ENCODE results near the gene MACIR. TPM values are rescaled to one million over a fixed set of nuclear protein-coding genes. Genes with fewer than 3 reads are reported as not detected.

Gene MACIR
- total and polyA plus RNA-seq, 2 of the 13 experiments (the other 11 are each of a cell fraction or from before 2014, with no cell fraction given): 2.4 to 4.4 TPM

- Histone ChIP-seq H3K4me1 (ENCODE audit: insufficient read depth, low read length) (peaks cover 6% of the 10 kb centered on the region; the same call in 1 of the 2 replicates), H3K9ac (ENCODE audit: insufficient read depth, low read depth, low read length) (no peak overlapping the region), H3K4me3 (replicated peaks in 1 of 3; ENCODE audit: insufficient read depth in 1 of 3, low read depth in 2 of 3, low read length in 3 of 3) (no peak overlapping the region), H3K4me2 (ENCODE audit: low read depth, low read length) (no peak overlapping the region), H3K36me3 (replicated peaks in 1 of 2; ENCODE audit: control insufficient read depth in 1 of 2, insufficient read depth in 2 of 2, low read length in 2 of 2) (no peaks in the 10 kb centered on the region), H4K20me1 (ENCODE audit: insufficient read depth, low read length) (no peaks in the 10 kb centered on the region), H3K9me3 (ENCODE audit: low read length) (no peaks in the 10 kb centered on the region), H2AFZ (ENCODE audit: low read length) (no peak overlapping the region), H3K27me3 (ENCODE audit: control insufficient read depth in 1 of 2, insufficient read depth in 2 of 2, low read length in 2 of 2) (no peaks in the 10 kb centered on the region; a peak in 1 of 5 replicates), H3K27ac (ENCODE audit: extremely low read length, insufficient read depth, low read length) (no peak overlapping the region), H3K79me2 (ENCODE audit: insufficient read depth, low read length) (no peaks in the 10 kb centered on the region)
- no peak for FAIRE-seq
- no peak for TF ChIP-seq LBX2 (CRISPR knock-in tag; IDR thresholded peaks at IDR 0.05; ENCODE audit: borderline replicate concordance)
- no peak for TF ChIP-seq GTF3A (CRISPR knock-in tag; conservative IDR thresholded peaks at IDR 0.05)
- no peak for TF ChIP-seq HOXA3 (CRISPR knock-in tag; IDR thresholded peaks at IDR 0.05)
- TF ChIP-seq RARA (CRISPR knock-in tag; IDR thresholded peaks at IDR 0.05): no peak
- TF ChIP-seq SNRNP70 (IDR thresholded peaks at IDR 0.05; ENCODE audit: low read depth, low read length): no peak
- no peak for TF ChIP-seq ZBTB34 (CRISPR knock-in tag; IDR thresholded peaks at IDR 0.05)
- no peak for TF ChIP-seq SMAD1 (CRISPR knock-in tag; IDR thresholded peaks at IDR 0.05; ENCODE audit: borderline replicate concordance, low read depth)
- TF ChIP-seq SMC3 (IDR thresholded peaks at IDR 0.05; ENCODE audit: low read length): no peak
- in situ Hi-C loops (cut with HindIII; ENCODE audit: extremely low pct_ligation_motif_present, low pct_unique_long_range_greater_than_20kb): no loop called here
- no TSS peak for BruUV-seq (replicated peaks)
- ChIA-PET CTCF (ENCODE audit: low intra/inter-chr PET ratio, low total read pairs) (no interaction called here), POLR2A (no interaction called here)
- no peak for DNase-seq (ENCODE audit: low spot score)
- intact Hi-C loops (cut with micrococcal nuclease; ENCODE audit: unreplicated experiment): no loop called here
- WGBS (ENCODE audit: low lambda C conversion rate): 94% methylated on average over 2 of the region's 2 CpGs
- no peak for ATAC-seq
These were observed 41.9 kb upstream of the MACIR start for GRCh38 chr5:103216697-103217096.

GRCh38 chr5:103217101-103217500 lies 41.5 kb upstream of the MACIR start:
- POLR2A ChIA-PET: no interaction called here
- in situ Hi-C loops (cut with HindIII; ENCODE audit: extremely low pct_ligation_motif_present, low pct_unique_long_range_greater_than_20kb): no loop called here
- TF ChIP-seq SMAD1 (CRISPR knock-in tag; IDR thresholded peaks at IDR 0.05; ENCODE audit: borderline replicate concordance, low read depth) (no peak), RAD21 (CRISPR knock-in tag; IDR thresholded peaks at IDR 0.05) (no peak), ZNF639 (CRISPR knock-in tag; conservative IDR thresholded peaks at IDR 0.05) (no peak), RERE (CRISPR knock-in tag; IDR thresholded peaks at IDR 0.05; ENCODE audit: low read depth) (no peak)

More at GRCh38 chr5:103217101-103217500, 41.5 kb upstream of the MACIR start:
- H3K27me3 ChIP-seq (ENCODE audit: control insufficient read depth in 1 of 2, insufficient read depth in 2 of 2, low read length in 2 of 2): no peaks in the 10 kb centered on the region; a peak in 1 of 5 replicates
- no peaks in the 10 kb centered on the region for H3K9me3 ChIP-seq (ENCODE audit: low read length)
- intact Hi-C loops (cut with micrococcal nuclease; ENCODE audit: unreplicated experiment): no loop called here
- H3K9ac ChIP-seq (ENCODE audit: insufficient read depth, low read depth, low read length): no peak overlapping the region
- no peak overlapping the region for H3K27ac ChIP-seq (ENCODE audit: extremely low read length, insufficient read depth, low read length)
- H2AFZ ChIP-seq (ENCODE audit: low read length): no peak overlapping the region
- no TSS peak for BruUV-seq (replicated peaks)
- peaks cover 6% of the 10 kb centered on the region; the same call in 1 of the 2 replicates for H3K4me1 ChIP-seq (ENCODE audit: insufficient read depth, low read length)
- no peak overlapping the region for H3K4me3 ChIP-seq (replicated peaks in 1 of 3; ENCODE audit: insufficient read depth in 1 of 3, low read depth in 2 of 3, low read length in 3 of 3)
- CTCF ChIA-PET (ENCODE audit: low intra/inter-chr PET ratio, low total read pairs): no interaction called here
- FAIRE-seq (no peak), DNase-seq (ENCODE audit: low spot score) (no peak), ATAC-seq (no peak)
- no peak overlapping the region for H3K4me2 ChIP-seq (ENCODE audit: low read depth, low read length)
- no peaks in the 10 kb centered on the region for H3K36me3 ChIP-seq (replicated peaks in 1 of 2; ENCODE audit: control insufficient read depth in 1 of 2, insufficient read depth in 2 of 2, low read length in 2 of 2)
- no peaks in the 10 kb centered on the region for H4K20me1 ChIP-seq (ENCODE audit: insufficient read depth, low read length)
- no peaks in the 10 kb centered on the region for H3K79me2 ChIP-seq (ENCODE audit: insufficient read depth, low read length)

Data from HepG2 (cell line).